HepG2 (cell line): Measurements from ENCODE around the gene GNG3. TPM values are rescaled to one million over a fixed set of nuclear protein-coding genes. Genes with fewer than 3 reads are reported as not detected.

Source experiments
- ETS1 ChIP-seq: sonication (generic); formaldehyde crosslinking; IDR thresholded peaks from 2 replicates; pipeline ENCODE4 v1.4.0; 2020; ENCODE audit warnings: missing genetic modification reagents
- GTF3A ChIP-seq: sonication (generic); formaldehyde crosslinking; conservative IDR thresholded peaks from 2 replicates; pipeline ENCODE4 v1.4.0; 2020; ENCODE audit warnings: mild to moderate bottlenecking, missing genetic modification reagents
- KDM1A ChIP-seq: IDR thresholded peaks from 2 replicates; pipeline ENCODE4 v1.6.1; 2016; ENCODE audit warnings: missing compliant biosample characterization
- KDM3A ChIP-seq: IDR thresholded peaks from 2 replicates; pipeline ENCODE4 v1.6.1; 2018; ENCODE audit warnings: low read depth, missing compliant biosample characterization
- NFATC3 ChIP-seq: sonication (generic); formaldehyde crosslinking; IDR thresholded peaks from 2 replicates; pipeline ENCODE4 v1.5.1; 2020; ENCODE audit warnings: mild to moderate bottlenecking, missing genetic modification reagents
- NFIB ChIP-seq: sonication (generic); formaldehyde crosslinking; IDR thresholded peaks from 2 replicates; pipeline ENCODE4 v1.9.0; 2021; ENCODE audit warnings: missing genetic modification reagents, mild to moderate bottlenecking, borderline replicate concordance
- SMAD3 ChIP-seq: sonication (generic); formaldehyde crosslinking; IDR thresholded peaks from 2 replicates; pipeline ENCODE4 v1.4.0; 2020; ENCODE audit warnings: missing genetic modification reagents
- SP2 ChIP-seq: sonication (generic); formaldehyde crosslinking; IDR thresholded peaks from 2 replicates; pipeline ENCODE4 v1.5.1; 2020; ENCODE audit warnings: mild to moderate bottlenecking, missing genetic modification reagents
- ZBTB43 ChIP-seq: sonication (generic); formaldehyde crosslinking; conservative IDR thresholded peaks from 2 replicates; pipeline ENCODE4 v1.4.0; 2020; ENCODE audit warnings: missing genetic modification reagents
- ZFAT ChIP-seq: sonication (generic); formaldehyde crosslinking; conservative IDR thresholded peaks from 2 replicates; pipeline ENCODE4 v1.8.1; 2023; ENCODE audit warnings: missing genetic modification reagents, inconsistent platforms
- ZFP90 ChIP-seq: sonication (generic); formaldehyde crosslinking; IDR thresholded peaks from 2 replicates; pipeline ENCODE4 v1.8.0; 2022; ENCODE audit warnings: missing genetic modification reagents, mild to moderate bottlenecking, inconsistent platforms, borderline replicate concordance
- ZKSCAN1 ChIP-seq: fragments of 150-350 bp; IDR thresholded peaks from 2 replicates; pipeline ENCODE4 v1.6.1; 2014; ENCODE audit warnings: low read length
- ZNF276 ChIP-seq: sonication (generic); formaldehyde crosslinking; IDR thresholded peaks from 2 replicates; pipeline ENCODE4 v1.4.0; 2020; ENCODE audit warnings: mild to moderate bottlenecking, low read depth, missing genetic modification reagents
- ZNF563 ChIP-seq: sonication (generic); formaldehyde crosslinking; IDR thresholded peaks from 2 replicates; pipeline ENCODE4 v1.8.0; 2022; ENCODE audit warnings: mild to moderate bottlenecking, moderate library complexity, missing genetic modification reagents
- ZNF614 ChIP-seq: IDR thresholded peaks from 2 replicates; pipeline ENCODE4 v1.6.1; 2018; ENCODE audit warnings: missing biosample characterization, missing genetic modification reagents, inconsistent platforms, borderline replicate concordance
- ZNF747 ChIP-seq: sonication (generic); formaldehyde crosslinking; IDR thresholded peaks from 2 replicates; pipeline ENCODE4 v1.8.1; 2023; ENCODE audit warnings: missing genetic modification reagents, mild to moderate bottlenecking, borderline replicate concordance
- ZNF788 ChIP-seq: sonication (generic); formaldehyde crosslinking; IDR thresholded peaks from 2 replicates; pipeline ENCODE4 v1.5.0; 2020; ENCODE audit warnings: mild to moderate bottlenecking, missing genetic modification reagents, borderline replicate concordance
- polyA plus RNA-seq, 8 experiments: library from polyadenylated mRNA; depleted of rRNA in 3 of 8; stranded (reverse) in 7 of 8; unstranded in 1 of 8; fragments of >200 nt; fragmentation: Illumina TruSeq in 4 of 8; extraction: Trizol in 4 of 8; gene quantifications; 2 replicates each; pipeline versions ENCODE4 v1.2.1 to v1.2.3, GENCODE V29; 2011 to 2016; ENCODE audit warnings: low read depth in 4 of 8, missing spikeins in 1 of 8, mixed read lengths in 1 of 8; ENCODE audit not compliant: insufficient read depth in 1 of 8
- total RNA-seq, 5 experiments: library from RNA; depleted of rRNA; stranded (reverse); fragments of >200 nt; fragmentation: Illumina TruSeq; extraction: Trizol; gene quantifications; 2 replicates each; pipeline ENCODE4 v1.2.3, GENCODE V29; 2016; ENCODE audit warnings: low read depth in 1 of 5
- TF ChIP-seq, protein P1 (sequence below): sonication (generic); formaldehyde crosslinking; IDR thresholded peaks from 2 replicates; pipeline ENCODE4 v1.4.0; 2020; ENCODE audit warnings: missing genetic modification reagents

Gene GNG3
- total and polyA plus RNA-seq, 2 of the 13 experiments (the other 11 are each of a cell fraction or from before 2014, with no cell fraction given), result not detected

DNA sequence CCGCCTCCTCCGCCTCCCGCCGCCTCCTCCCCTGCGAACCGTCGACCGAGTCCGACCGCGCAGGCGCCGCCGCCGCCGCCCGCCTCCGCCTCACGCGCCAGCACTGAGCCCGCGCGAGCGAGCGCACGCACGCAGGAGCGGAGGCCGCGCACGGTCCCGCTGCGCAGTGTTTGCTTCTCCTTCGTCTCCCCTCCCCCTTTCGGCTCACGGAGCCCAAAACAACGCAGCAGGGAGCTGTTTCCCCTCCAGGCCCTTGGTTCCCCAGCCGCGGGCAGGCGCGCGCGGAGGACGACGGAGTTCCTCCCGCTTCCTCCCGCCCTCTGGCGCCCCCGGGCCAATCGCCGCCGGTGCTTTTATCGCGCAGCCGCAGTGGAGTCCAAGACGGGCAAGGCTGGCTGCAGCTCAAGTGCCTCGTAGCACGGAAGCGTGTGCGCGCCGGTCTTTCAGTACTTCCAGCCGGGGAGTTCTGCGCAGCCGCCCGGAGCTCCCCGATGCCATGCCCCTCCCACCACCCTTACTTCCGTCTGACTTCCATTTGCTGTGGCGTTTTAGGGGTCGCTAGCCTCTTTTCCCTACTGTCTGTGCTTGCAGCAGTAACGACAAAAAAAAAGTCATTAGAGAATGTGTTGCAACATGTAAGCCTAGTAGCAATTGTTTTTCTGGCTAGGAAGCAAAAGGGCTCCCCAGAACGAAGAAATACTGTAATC lies 19.8 kb downstream of the GNG3 start, which contains the start of gene HNRNPUL2 (continued):
- TF ChIP-seq, protein P1, sequence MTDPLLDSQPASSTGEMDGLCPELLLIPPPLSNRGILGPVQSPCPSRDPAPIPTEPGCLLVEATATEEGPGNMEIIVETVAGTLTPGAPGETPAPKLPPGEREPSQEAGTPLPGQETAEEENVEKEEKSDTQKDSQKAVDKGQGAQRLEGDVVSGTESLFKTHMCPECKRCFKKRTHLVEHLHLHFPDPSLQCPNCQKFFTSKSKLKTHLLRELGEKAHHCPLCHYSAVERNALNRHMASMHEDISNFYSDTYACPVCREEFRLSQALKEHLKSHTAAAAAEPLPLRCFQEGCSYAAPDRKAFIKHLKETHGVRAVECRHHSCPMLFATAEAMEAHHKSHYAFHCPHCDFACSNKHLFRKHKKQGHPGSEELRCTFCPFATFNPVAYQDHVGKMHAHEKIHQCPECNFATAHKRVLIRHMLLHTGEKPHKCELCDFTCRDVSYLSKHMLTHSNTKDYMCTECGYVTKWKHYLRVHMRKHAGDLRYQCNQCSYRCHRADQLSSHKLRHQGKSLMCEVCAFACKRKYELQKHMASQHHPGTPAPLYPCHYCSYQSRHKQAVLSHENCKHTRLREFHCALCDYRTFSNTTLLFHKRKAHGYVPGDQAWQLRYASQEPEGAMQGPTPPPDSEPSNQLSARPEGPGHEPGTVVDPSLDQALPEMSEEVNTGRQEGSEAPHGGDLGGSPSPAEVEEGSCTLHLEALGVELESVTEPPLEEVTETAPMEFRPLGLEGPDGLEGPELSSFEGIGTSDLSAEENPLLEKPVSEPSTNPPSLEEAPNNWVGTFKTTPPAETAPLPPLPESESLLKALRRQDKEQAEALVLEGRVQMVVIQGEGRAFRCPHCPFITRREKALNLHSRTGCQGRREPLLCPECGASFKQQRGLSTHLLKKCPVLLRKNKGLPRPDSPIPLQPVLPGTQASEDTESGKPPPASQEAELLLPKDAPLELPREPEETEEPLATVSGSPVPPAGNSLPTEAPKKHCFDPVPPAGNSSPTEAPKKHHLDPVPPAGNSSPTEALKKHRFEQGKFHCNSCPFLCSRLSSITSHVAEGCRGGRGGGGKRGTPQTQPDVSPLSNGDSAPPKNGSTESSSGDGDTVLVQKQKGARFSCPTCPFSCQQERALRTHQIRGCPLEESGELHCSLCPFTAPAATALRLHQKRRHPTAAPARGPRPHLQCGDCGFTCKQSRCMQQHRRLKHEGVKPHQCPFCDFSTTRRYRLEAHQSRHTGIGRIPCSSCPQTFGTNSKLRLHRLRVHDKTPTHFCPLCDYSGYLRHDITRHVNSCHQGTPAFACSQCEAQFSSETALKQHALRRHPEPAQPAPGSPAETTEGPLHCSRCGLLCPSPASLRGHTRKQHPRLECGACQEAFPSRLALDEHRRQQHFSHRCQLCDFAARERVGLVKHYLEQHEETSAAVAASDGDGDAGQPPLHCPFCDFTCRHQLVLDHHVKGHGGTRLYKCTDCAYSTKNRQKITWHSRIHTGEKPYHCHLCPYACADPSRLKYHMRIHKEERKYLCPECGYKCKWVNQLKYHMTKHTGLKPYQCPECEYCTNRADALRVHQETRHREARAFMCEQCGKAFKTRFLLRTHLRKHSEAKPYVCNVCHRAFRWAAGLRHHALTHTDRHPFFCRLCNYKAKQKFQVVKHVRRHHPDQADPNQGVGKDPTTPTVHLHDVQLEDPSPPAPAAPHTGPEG (CRISPR knock-in tag), result peak; percentile 91
- TF ChIP-seq KDM3A (CRISPR knock-in tag) (0 out of 2 replicates have a peak, but pooled peaks have one; percentile 53), ZBTB43 (CRISPR knock-in tag) (peak; percentile 85), NFATC3 (0 out of 2 replicates have a peak, but pooled peaks have one; percentile 60), SP2 (peak; percentile 88), ZNF788 (peak; percentile 75; the same call in 1 of the 2 replicates), ZFAT (0 out of 2 replicates have a peak, but pooled peaks have one; percentile 39), ZFP90 (CRISPR knock-in tag) (peak; percentile 98), SMAD3 (peak; percentile 62; the same call in 1 of the 2 replicates), GTF3A (CRISPR knock-in tag) (peak; percentile 67; the same call in 1 of the 2 replicates), ZNF563 (CRISPR knock-in tag) (peak; percentile 93; the same call in 1 of the 2 replicates), ZNF276 (peak; percentile 95; the same call in 1 of the 2 replicates), ETS1 (peak; percentile 96), ZNF747 (CRISPR knock-in tag) (peak; percentile 84; the same call in 1 of the 2 replicates), KDM1A (CRISPR knock-in tag) (0 out of 2 replicates have a peak, but pooled peaks have one; percentile 37), NFIB (no peak), ZNF614 (CRISPR knock-in tag) (peak; percentile 47; the same call in 1 of the 2 replicates), ZKSCAN1 (no peak)
